ENCODE measurements around the gene ST6GAL1.
"Not testable (repeated sequence)": the region's sequence is repeated elsewhere in the genome, so short reads cannot be mapped to it uniquely, and the experiment has no call there.

ST6GAL1 gene

DNA sequence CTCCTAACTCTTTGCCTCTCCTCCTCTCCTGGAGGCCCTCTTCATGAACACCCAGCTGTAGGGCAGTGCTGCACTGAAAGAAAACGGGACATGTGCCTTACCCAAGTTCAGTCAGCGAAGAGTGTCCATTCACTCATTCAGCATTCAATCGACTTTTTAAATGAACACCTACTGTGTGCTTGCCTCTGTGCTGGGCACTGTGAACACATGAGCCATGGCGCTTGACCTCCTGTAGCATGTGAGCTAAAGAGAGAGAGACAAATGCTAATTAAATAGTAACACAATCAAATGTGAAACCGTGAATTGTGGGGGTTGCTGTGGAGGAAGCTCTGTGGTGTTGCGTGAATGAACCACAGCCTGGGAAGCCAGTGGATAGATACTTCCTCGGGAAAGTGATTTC is 43.4 kb downstream of the ST6GAL1 start:
- DNase-seq, result no peak

DNA sequence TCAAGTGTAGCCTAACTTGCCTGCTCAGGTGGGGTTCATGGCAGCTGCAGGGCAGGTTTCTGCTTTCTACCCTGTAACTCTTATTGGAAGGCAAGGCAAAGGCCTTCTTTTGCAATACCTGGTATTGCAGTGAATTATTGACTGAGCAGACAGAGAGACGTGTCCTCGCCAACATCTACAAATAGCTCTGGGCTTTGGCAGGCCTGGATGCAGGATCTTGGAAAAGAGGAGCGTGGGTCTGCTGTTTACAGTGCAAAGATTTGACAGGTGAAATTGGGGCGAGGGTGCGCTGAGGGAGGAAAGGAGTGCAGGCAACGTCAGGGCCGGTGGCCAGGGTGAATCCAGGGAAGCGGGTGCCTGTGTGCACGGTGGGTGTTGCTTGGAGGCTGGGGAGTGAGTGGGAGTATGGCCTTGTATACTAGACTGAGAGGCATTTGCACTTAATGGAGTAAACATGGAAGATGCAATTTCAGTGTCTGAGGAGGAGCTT is 44.5 kb downstream of the ST6GAL1 start:
- DNase-seq, result no peak

DNA sequence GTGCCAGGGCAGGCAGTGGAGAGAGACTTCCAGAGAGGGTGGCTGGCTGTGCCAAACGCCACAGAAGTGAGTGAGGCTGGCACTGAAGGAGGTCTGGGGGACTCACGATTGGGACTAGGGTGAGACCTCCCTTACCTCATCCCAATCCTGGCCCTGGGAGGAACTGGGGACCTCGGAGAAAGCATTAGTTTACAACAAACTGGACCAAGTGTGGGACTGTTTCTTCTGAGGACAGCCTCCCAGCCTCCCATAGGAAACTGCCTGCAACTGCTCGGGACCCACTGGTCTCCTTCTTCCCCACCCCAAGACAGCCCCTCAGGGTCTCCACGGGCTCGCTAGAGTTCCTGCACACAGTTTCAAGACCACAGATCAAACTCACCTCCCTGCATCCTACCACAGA is 45.4 kb downstream of the ST6GAL1 start:
- DNase-seq, result no peak

DNA sequence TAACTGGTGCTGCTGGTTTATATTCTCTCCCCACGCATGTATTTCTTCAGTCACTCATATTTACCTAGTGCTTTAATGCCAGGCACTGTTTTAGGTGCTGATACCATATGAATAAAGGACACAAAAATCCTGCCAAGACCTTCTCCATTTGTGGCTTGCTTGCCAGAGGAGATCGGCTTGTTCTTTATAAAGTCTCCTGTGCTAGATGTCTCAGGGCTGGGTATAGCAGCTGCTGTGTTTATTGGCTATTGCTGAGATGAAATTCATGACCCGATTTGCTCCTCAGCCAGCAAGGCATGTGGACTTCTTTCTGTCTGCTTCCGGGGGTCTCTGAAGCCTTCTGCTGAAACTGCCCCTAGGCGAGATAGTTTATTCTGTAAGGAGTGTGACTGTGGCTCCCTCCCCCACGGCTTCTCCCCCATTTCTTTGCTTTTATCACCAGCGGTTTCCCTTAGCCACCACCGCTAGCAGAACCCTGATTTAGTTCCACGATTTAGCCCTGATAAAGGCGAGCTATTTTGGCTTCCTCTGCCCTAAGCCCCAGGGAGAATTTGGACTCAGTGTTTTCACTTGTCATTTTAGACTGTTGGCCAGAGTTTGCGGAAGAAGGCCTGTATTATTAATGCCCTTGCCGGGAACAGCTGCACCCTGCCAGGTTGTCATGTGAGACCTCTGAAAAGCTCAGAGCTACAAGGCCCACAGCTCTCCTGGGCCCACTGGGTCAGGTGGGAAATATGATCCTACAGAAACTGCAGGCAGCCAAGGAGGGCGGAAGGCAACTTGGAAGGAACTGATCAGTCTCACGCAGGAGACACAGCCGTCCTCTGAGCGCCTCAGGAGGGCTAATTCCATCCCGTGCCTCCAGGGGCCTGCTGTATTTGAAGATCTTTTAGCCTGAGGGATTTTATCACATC is 46.8 kb downstream of the ST6GAL1 start:
- peak; percentile 43 to 63 for DNase-seq

DNA sequence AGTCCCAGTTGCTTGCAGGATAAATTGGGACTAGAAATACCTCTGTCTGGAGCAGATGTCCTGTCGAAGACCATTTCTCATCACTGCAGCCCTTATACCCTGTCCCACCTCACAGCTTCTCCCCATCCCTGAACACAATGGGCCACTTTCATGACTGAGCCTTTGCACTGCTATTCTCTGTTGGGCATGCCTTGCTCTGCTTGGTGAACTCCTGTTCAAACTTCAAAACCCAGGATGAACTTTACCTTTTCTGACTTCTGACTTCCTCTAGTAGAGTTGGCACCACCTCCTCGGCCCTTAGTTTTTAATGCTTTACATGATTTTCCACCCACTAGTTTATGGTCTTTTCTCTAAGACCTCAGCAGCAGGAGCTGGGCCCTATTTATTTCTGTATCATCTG is 48.4 kb downstream of the ST6GAL1 start:
- DNase-seq, result no peak

DNA sequence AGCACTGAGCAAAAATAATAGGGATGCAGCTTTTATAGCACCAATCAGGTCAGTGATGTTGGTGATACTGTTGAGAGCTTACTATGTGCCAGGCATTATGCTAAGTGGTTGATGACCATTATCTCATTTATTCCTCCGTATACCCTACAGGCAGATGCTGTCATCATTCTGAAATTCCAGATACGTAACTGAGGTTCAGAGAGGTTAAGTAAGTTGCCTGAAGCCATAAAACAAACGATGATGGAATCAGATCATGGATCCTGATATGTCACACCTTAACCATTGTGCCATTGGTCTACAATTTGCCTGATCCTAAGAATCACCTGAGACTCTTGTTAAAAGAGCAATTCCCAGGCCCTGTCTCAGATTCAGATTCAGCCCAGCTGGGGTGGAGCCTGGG is 49.5 kb downstream of the ST6GAL1 start:
- DNase-seq, result no peak

DNA sequence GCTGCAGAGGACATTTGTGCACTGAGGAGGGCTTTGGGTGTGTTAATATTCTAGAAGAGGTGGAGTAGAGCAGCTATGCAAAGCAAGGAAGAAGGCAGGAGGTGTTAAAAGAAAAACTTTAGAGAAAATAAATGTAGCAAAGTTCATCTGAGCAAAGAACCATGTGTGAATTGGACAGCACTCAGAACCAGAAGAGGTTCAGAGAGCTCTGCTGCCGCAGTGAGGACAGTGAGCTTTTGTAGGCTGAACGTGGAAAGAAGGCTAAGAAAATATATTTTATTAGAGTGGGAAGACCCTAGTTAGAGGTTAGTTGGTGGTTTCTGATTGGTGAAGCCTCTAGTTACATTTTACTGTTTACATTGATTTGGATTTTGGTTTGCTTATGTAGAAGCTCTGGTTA is 50.7 kb downstream of the ST6GAL1 start:
- DNase-seq, result no peak

DNA sequence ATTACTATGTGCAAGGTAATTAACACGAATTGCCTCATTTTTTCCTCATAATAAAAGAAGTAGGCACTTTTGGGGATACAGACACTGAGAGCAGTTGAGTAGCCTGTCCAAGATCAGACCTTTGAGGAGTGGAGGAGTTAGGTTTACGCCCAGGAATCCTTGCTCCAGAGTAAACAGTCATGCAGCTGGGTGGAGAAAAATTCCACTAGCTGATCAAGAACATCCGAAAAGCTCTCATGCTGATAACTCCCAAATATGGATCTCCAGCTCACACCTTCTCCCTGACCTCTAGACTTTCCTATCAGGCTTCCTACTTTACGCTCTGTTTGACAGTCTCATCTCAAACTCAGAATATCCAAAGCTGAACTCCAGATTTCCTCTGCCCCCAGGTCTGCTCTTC is 53.3 kb downstream of the ST6GAL1 start:
- DNase-seq, result no peak

DNA sequence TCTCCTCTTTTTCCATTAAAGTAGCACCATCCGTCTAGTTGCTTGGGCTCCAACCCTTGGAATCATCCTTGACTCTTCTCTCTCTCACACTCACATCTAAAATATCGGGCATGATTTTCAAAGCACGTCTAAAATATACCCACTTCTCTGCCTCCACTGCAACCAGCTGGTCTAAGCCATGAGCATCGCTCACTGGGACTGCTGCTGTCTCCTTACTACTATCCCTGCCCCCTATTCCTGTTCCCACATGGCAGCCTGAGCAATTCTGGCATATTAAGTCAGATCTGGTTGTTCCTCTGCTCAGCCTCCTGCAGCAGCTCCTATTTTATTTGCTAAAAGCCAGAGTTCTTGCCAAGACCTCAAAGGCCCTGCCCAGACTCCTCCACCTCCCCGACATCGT is 53.7 kb downstream of the ST6GAL1 start:
- no peak for DNase-seq

DNA sequence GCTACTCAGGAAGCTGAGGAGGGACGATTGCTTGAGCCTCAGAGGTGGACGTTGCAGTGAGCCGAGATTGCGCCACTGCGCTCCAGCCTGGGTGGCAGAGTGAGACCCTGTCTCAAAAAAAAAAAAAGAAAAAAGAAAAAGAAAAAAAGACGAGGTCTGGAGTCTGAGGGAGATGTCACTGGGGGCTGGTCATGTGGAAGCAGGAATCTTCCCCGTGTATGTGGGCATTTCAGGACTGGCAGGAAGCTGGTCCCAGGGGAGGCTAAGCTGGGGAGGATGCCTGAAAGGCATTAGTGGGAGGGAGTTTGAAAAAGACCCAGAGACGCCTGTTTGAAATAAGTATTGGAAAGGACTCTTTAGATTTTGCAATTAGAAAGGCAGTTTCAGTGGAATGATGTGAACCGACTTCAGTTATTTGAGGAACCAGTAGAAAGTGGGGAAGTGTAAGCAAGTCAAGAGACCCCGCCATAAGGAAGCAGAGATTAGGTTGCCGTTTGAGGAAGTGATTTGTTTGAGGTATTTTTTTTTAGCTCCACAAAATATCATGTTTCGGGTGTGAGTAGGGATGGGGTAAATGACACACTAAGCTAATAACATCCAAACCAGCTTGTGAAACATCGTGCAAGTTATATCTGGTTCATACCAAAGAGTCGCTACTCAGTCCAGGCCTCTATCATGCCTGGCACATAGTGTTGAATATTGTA is 55.5 kb downstream of the ST6GAL1 start:
- no peak for DNase-seq

DNA sequence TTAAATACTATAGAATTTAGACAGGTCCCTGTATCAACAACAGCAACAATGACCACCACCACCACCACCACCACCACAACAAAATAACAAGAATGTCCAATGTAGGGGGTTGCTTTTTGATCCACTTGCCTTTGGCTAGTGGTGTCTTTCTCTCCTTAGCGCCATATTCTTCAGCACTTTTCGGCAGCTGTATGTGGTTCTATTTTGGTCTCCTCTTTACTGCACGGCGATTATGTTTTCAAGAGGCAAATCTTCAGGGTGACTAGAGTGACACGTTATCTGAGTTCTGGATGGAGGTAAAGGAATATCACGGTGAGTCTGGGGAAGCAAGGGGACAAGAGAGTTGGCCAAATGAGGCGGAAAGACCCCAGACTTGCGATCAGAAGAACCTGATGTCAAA is 56.1 kb downstream of the ST6GAL1 start:
- DNase-seq, result no peak

DNA sequence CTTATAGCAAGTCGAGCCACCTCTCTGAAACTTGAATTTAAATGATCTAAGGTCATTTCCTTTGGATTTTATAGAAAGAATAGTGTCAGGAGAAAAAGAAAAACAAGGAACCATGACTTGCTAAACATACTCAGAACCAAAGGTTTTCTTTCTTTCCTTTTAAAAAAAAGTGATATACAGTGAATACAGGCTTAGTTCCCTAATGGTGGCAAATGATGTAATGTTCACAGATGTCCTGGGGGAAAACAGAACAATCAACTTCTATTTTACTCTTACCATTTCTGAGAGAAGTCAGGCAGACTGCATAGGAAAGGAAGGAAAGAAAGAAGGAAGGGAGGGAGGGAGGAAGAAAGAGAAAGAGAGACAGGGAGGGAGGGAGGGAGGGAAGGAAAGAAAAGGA is 56.5 kb downstream of the ST6GAL1 start:
- DNase-seq, result no peak

DNA sequence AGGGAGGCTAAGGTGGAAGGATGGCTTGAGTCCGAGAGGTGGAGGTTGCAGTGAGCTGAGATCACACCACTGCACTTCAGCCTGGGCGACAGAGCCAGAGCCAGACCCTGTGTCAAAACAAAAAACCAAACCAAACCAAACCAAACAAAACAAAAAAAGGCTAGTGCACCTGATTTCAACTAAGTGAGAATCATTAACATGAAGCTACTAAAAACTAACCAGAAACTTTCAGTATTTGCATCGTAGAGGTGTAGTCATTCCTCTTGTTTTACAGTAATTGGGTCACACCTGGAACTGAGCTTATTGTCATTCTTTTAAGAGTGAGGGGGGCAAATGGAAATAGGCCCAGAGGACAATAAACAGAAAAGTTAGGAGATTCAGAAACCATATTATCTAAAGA is 58.5 kb downstream of the ST6GAL1 start:
- no peak for DNase-seq

DNA sequence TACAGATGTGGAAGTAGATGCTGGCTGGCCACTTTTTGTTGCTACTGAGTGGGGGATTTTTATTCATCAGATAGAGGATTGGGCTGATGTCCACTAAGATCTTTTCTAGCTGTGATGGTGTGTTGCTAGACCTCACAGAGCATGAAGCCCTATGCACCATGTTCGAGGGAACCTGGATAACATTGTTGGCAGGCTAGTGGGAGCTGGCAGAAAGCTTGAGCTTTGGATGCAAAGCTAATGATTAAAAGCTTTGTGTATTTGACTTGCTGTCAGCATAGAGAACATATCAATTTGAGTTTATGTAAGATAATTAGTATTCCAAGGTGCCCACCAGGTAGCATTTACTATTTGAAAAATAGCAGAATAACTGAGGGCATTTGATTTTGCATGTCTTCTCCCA is 59.1 kb downstream of the ST6GAL1 start:
- no peak for DNase-seq

DNA sequence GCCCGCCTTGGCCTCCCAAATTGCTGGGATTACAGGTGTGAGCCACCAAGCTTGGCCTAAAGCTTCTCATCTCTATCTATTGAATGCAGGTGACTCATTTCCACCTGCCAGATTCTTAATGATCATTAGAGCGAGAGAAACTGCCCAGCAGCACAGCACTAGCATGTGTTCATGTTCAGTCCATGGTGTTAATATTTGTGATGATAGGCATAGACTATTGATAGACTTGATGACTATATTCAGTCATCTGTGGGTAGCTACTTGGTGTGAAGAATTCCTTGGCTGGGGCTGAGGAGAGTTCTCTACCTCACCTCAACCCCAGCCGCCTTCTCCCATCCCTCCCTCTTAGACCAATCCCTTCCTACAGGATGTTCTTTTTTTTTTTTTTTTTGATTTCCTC is 60.0 kb downstream of the ST6GAL1 start:
- DNase-seq, result no peak

DNA sequence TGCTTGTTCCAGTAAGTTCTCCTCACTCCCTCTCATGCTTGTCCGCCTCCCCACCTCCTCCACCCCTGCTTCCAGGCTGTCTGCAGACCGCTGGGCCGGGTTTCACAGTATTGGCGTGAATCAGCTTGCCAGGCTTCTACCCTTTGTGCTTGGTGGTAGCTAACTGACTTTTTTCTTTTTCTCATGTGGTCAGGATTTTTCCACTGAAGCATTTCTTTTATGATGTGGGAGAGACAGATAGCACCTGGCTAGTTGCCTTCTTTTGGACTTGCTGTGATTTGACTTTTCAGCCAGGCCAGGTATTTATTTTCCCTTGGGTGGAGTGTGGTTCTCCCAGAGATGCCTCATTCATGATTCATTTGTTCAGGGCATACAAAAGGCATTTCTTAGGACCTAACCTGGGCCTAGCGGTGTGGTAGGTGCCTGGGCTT is 60.6 kb downstream of the ST6GAL1 start:
- no peak for DNase-seq

DNA sequence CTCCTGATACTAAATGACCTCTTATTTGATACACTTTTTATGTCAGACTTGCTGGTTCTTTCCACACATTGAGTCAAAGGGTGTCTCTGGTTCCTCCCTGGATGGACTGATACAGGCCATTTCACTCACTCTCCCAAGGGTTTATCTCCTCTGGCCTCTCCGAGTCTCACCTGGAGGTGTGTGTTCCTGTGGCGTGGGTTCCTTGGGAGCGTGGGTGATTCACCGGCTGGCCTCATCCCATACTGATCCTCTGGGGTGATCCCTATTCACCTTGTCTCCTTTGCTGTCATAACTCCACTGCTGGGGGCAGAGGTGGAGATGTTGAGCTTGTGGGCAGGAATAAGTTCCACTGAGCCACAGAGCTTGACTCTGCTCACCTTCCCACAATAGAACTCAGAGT is 61.1 kb downstream of the ST6GAL1 start:
- no peak for DNase-seq

DNA sequence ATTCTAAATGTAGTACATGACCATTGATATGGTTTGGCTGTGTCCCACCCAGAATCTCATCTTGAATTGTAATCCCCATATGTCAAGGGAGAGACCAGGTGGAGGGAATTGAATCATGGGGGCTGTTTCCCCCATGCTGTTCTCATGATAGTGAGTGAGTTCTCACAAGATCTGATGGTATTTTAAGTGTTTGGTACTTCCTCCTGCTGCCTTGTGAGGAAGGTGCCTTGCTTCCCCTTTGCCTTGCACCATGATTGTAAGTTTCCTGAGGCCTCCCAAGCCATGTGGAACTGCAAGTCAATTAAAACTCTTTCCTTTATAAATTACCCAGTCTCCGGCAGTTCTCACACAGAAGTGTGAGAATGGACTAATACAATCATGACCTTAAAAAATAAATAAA is 61.8 kb downstream of the ST6GAL1 start:
- DNase-seq, result not testable (repeated sequence)

DNA sequence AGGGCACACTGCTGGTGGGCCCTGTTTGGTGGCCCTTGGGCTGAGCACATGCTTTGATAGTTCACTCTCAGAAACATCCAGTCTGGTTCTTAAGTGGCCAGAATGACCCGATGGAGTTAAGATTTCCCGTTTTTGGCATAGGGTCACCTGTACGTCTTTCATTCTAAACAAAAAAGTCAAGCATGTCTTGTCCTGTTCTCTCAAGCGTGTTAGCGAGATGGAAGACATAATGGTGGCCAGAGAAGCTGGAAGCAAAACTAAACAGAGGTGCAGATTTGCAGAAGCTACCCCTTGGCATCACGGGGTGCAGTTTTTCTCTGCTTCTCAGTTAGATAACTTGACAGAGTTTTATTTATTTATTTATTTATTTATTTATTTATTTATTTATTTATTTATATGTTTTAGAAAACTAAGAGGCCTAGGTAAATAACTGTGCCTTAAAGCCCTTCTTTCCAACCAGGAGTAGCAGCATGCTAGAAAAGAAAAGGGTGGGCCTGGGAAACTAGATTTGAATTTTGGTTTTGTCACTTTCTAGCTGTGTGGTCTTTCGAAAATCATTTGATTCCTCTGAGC is 63.0 kb downstream of the ST6GAL1 start:
- DNase-seq, result no peak

DNA sequence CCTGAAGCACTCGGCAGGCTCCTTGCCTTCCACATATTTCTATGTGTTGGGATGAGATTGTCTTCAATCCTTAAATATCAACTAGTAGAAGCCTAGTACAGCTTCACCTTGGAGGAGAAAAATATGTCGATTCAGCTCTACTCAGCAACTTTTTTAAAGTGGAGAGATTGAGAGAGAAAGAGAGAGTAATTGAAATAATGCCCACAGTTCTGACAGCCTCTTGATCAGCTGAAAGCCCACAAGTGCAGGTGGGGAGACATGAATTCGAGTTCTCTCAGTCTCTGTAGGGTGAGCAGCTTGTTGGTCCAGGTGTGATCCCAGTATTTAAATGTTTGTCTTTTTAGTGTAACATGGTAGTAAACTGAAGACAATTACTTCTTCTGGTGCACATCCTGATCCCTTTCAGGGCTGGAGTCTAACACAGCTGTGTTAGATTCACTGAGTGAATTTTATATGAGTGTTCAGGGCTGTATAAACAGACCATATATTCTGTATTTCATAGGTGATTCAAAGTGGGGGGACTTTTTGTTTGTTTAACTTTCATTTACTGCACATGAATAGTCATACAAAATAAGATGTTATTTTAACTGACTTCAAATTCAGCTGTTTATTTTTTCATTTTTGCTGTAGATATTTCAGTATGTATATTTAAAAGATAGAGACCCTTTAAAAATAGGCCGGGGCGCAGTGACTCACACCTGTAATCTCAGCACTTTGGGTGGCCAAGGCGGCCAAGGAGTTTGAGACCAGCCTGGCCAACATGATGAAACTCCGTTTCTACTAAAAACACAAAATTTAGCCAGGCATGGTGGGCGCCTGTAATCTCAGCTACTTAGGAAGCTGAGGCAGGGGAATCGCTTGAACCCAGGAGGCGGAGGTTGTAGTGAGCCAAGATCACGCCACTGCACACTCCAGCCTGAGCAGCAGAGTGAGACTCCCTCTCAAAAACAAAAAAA is 64.0 kb downstream of the ST6GAL1 start:
- DNase-seq, result no peak

DNA sequence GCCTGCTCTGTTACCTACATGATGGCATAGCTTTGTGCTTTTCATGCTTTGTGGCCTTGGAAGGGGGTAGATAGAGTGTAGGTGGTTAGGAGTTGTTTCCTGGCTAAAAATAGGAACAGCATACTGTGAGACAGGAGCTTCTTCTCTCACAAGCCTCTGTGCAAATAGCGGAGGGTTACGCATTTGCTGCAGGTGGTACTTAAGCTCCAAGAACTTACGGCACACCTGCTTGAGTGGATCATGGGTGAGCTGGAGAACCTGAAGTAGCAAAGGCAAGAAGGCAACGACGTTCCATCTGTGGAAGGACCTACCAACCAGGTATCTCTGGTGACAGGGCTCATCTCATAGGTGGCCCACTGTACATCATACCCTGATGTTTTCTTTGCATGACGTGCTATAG is 66.0 kb downstream of the ST6GAL1 start:
- peak; percentile 31 to 65 for DNase-seq

DNA sequence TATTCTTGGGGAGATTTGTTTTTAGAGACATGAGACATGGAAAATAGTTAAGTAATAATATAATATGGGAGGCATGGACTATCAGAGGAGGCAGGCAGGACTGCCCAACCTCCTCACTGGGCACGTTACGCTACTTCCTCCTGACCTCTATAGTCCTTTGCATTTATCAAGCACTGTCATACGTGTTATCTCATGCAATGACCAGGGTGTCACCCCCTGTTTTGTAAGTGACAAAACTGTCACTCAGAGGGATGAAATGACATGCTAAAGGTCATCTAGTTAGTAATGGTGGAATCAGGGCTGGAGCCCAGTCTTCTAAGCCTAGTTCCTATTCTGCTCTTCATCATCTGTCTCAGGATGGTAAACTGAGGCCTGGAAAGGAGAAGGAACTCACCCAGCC is 66.7 kb downstream of the ST6GAL1 start:
- no peak for DNase-seq

DNA sequence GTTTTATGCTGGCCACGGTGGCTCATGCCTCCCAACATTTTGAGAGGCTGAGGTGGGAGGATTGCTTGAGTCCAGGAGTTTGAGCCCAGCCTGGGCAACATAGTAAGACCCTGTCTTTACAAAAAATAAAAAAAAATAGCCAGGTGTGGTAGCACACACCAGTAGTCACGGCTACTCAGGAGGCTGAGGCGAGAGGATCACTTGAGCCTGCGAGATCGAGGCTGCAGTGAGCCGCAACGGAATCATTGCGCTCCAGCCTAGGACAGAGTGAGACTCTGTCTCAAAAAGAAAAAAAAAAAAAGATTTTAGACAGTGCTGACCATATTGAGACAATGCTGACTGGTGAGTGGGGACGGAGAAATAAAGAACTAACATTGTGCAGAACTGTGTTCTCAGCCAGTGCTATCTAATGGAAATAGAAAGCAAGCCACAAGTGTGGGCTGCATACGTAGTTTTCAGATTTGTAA is 67.2 kb downstream of the ST6GAL1 start:
- DNase-seq, result no peak

Data from NCI-H187 (cell line).